Neuronal stem cell (in vitro differentiated cells): ENCODE measurements around the gene ABCA7.
"Not testable (repeated sequence)": the region's sequence is repeated elsewhere in the genome, so short reads cannot be mapped to it uniquely, and the experiment has no call there.

Source experiments
- DNase-seq: peaks from one replicate; pipeline ENCODE4 v3.0.0-alpha.2; 2013; ENCODE audit warnings: low spot score
- H2AFZ ChIP-seq: one replicate; pipeline ENCODE4 v1.6.1; 2013; ENCODE audit warnings: mild to moderate bottlenecking, low read length, inconsistent platforms
- H2AK5ac ChIP-seq: 2 replicates; pipeline ENCODE4 v1.6.1; 2013; ENCODE audit warnings: low read depth, mild to moderate bottlenecking, inconsistent platforms, low read length, moderate library complexity, mixed read lengths
- H2BK120ac ChIP-seq: 2 replicates; pipeline ENCODE4 v1.6.1; 2013; ENCODE audit warnings: low read depth, mild to moderate bottlenecking, inconsistent platforms, low read length, moderate library complexity, mixed read lengths
- H2BK12ac ChIP-seq: one replicate; pipeline ENCODE4 v1.6.1; 2013; ENCODE audit warnings: low read length, inconsistent platforms
- H2BK15ac ChIP-seq: 2 replicates; pipeline ENCODE4 v1.6.1; 2013; ENCODE audit warnings: mild to moderate bottlenecking, low read length, inconsistent platforms, mixed read lengths
- H2BK5ac ChIP-seq: one replicate; pipeline ENCODE4 v1.6.1; 2013; ENCODE audit warnings: inconsistent platforms, mild to moderate bottlenecking, low read length, moderate library complexity
- H3K14ac ChIP-seq: one replicate; pipeline ENCODE4 v1.6.1; 2013; ENCODE audit warnings: low read length, inconsistent platforms
- H3K18ac ChIP-seq: 2 replicates; pipeline ENCODE4 v1.6.1; 2013; ENCODE audit warnings: low read length, inconsistent platforms
- H3K23ac ChIP-seq: 2 replicates; pipeline ENCODE4 v1.6.1; 2013; ENCODE audit warnings: low read depth, mild to moderate bottlenecking, mixed read lengths, low read length, inconsistent platforms; ENCODE audit not compliant: poor library complexity
- H3K27ac ChIP-seq: replicated peaks from 3 replicates; pipeline ENCODE4 v1.5.1; 2013; ENCODE audit warnings: low read length, inconsistent platforms
- H3K27me3 ChIP-seq, 3 experiments: 2 replicates each; pipeline ENCODE4 v1.6.1; 2013; ENCODE audit warnings: low read length in 3 of 3, mild to moderate bottlenecking in 2 of 3, inconsistent platforms in 1 of 3, low read depth in 1 of 3, mixed read lengths in 1 of 3, moderate library complexity in 1 of 3; ENCODE audit not compliant: control insufficient read depth in 3 of 3, insufficient read depth in 3 of 3
- H3K36me3 ChIP-seq, 2 donors: replicated peaks in 1 of 2; 2 replicates each; pipeline ENCODE4 v1.6.1; 2013; ENCODE audit warnings: low read length in 2 of 2; ENCODE audit not compliant: control insufficient read depth in 2 of 2, insufficient read depth in 2 of 2
- H3K4ac ChIP-seq: 2 replicates; pipeline ENCODE4 v1.6.1; 2013; ENCODE audit warnings: inconsistent platforms, mild to moderate bottlenecking, low read length, moderate library complexity
- H3K4me1 ChIP-seq, 2 donors: 1 replicate in 1 of 2; 2 replicates in 1 of 2; pipeline ENCODE4 v1.6.1; 2013; ENCODE audit warnings: low read length in 2 of 2, low read depth in 1 of 2; ENCODE audit not compliant: control insufficient read depth in 2 of 2, insufficient read depth in 1 of 2
- H3K4me2 ChIP-seq: one replicate; pipeline ENCODE4 v1.6.1; 2013; ENCODE audit warnings: mild to moderate bottlenecking, low read length, inconsistent platforms; ENCODE audit not compliant: insufficient read depth, poor library complexity, severe bottlenecking
- H3K4me3 ChIP-seq, 2 donors: 2 replicates each; pipeline ENCODE4 v1.5.1; 2013; ENCODE audit warnings: low read length in 2 of 2, mild to moderate bottlenecking in 2 of 2, inconsistent platforms in 1 of 2, moderate library complexity in 1 of 2
- H3K79me1 ChIP-seq: one replicate; pipeline ENCODE4 v1.6.1; 2013; ENCODE audit warnings: low read depth, mild to moderate bottlenecking, inconsistent platforms, low read length, moderate library complexity
- H3K9ac ChIP-seq: one replicate; pipeline ENCODE4 v1.6.1; 2013; ENCODE audit warnings: mild to moderate bottlenecking, low read depth, low read length, inconsistent platforms; ENCODE audit not compliant: poor library complexity
- H3K9me3 ChIP-seq, 2 donors: replicated peaks in 1 of 2; 2 replicates each; pipeline versions ENCODE3 to v1.6.1; 2013; ENCODE audit warnings: low read length in 2 of 2, mild to moderate bottlenecking in 2 of 2, inconsistent platforms in 1 of 2, low read depth in 1 of 2, mixed read lengths in 1 of 2, moderate library complexity in 1 of 2; ENCODE audit not compliant: control insufficient read depth in 2 of 2, insufficient read depth in 1 of 2
- H4K8ac ChIP-seq: one replicate; pipeline ENCODE4 v1.6.1; 2013; ENCODE audit warnings: low read depth, mild to moderate bottlenecking, inconsistent platforms, low read length, moderate library complexity
- H4K91ac ChIP-seq: one replicate; pipeline ENCODE4 v1.6.1; 2013; ENCODE audit warnings: low read length, low read depth, mild to moderate bottlenecking, inconsistent platforms; ENCODE audit not compliant: poor library complexity
- WGBS, 2 donors: extraction: QIAGEN DNeasy Blood & Tissue Kit; methylation state at CpG; one replicate each; pipeline ENCODE4 v1.1.7; 2013; ENCODE audit warnings: missing lambda C conversion rate in 2 of 2, mixed read lengths in 1 of 2; ENCODE audit not compliant: insufficient read length in 2 of 2, insufficient replicate concordance in 1 of 2; ENCODE audit errors: extremely low coverage in 2 of 2; 5-methylcytosine and 5-hydroxymethylcytosine counted together

The ABCA7 gene

GRCh38 chr19:1019980-1020867 lies 19.7 kb upstream of the ABCA7 start:
- peak overlapping the region; percentile 61 for H2BK120ac ChIP-seq
- peak overlapping the region; percentile 98 for H3K9ac ChIP-seq
- H3K4me2 ChIP-seq: peak overlapping the region; percentile 75
- no peaks in the 10 kb centered on the region for H3K9me3 ChIP-seq
- peaks cover 0 to 10% of the 10 kb centered on the region in 2 donors for H3K36me3 ChIP-seq
- H2AFZ ChIP-seq: peak overlapping the region; percentile 77
- H3K23ac ChIP-seq: peak overlapping the region; percentile 94
- H4K91ac ChIP-seq: peak overlapping the region; percentile 92
- H4K8ac ChIP-seq: peak overlapping the region; percentile 50
- peaks cover 24 to 37% of the 10 kb centered on the region in 2 donors for H3K4me1 ChIP-seq
- no peak overlapping the region for H2BK12ac ChIP-seq
- H3K27me3 ChIP-seq: no peaks in the 10 kb centered on the region
- WGBS, 2 donors: no CpG with 5 or more reads among the region's 60 CpGs
- H2AK5ac ChIP-seq: peak overlapping the region; percentile 89
- peak overlapping the region; percentile 88 to 98 for H3K4me3 ChIP-seq
- no peak overlapping the region for H3K14ac ChIP-seq
- H3K4ac ChIP-seq: no peak overlapping the region
- H3K79me1 ChIP-seq: peaks cover 41% of the 10 kb centered on the region
- H2BK15ac ChIP-seq: peak overlapping the region; percentile 39
- H3K18ac ChIP-seq: peak overlapping the region; percentile 92
- peak overlapping the region; percentile 0 for H2BK5ac ChIP-seq
- H3K27ac ChIP-seq: no peak overlapping the region
- DNase-seq: no peak

DNA sequence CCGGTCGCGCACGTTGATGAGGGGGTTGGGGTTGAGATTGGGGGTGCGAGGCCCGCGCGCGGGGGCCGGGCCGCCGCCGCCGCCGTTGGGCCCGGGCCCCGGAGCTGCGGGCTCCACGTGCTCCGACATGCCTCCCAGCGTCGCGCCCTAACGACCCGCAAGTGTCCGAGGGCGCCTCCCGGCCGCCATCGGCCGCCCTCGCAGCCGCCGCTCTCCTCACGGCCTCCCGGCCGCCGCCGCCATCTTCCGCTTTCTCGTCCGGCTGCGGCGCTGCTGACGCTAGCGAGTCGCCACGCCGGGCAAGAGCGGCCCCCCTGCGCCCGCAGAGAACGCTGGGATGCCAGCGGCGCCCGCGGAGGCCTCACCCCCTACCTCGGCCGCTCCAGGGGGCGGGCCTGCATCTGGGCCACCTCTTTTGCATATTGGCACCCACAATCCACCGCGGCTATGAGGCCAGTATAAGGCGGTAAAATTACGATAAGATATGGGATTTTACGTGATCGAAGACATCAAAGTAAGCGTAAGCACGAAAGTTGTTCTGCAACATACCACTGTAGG lies 19.0 kb upstream of the ABCA7 start, which contains the start of gene TMEM259:
TMEM259 (minus strand) TSS at position 256 of the 558 bp plus-strand sequence; CDS start at position 129, 127 bp downstream.
- Histone ChIP-seq H2BK12ac (no peak within 1 kb of the TSS), H3K79me1 (peaks cover 34% of the 10 kb centered on the region), H3K23ac (peak within 1 kb of the TSS; percentile 94), H3K9ac (peak within 1 kb of the TSS; percentile 98), H3K36me3 (peaks cover 0 to 10% of the 10 kb centered on the region in 2 donors), H2BK5ac (peak within 1 kb of the TSS; percentile 0), H4K8ac (peak within 1 kb of the TSS; percentile 50), H2AFZ (peak within 1 kb of the TSS; percentile 77), H2AK5ac (peak within 1 kb of the TSS; percentile 89), H3K9me3 (no peaks in the 10 kb centered on the region), H3K27ac (peak within 1 kb of the TSS; percentile 62), H3K4me2 (peak within 1 kb of the TSS; percentile 75), H2BK15ac (peak within 1 kb of the TSS; percentile 39), H4K91ac (no peak within 1 kb of the TSS), H3K4ac (no peak within 1 kb of the TSS), H3K14ac (no peak within 1 kb of the TSS), H3K18ac (peak within 1 kb of the TSS; percentile 92), H2BK120ac (no peak within 1 kb of the TSS), H3K4me1 (peaks cover 21 to 37% of the 10 kb centered on the region in 2 donors), H3K27me3 (no peaks in the 10 kb centered on the region), H3K4me3 (peak within 1 kb of the TSS; percentile 88 to 98)
- DNase-seq: peak; percentile 98
- no CpG with 5 or more reads among the region's 68 CpGs for WGBS, 2 donors

DNA sequence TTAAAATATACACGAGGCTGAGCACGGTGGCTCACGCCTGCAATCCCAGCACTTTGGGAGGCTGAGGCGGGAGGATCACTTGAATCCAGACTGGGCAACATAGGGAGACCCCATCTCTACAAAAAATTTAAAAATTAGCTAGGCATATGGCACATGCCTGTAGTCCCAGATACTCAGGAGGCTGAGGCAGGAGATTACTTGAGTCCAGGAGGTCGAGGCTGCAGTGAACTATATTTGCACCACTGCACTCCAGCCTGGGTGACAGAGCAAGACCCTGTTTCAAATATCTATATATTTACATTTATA lies 16.1 kb upstream of the ABCA7 start:
- H3K27me3 ChIP-seq, H3K14ac ChIP-seq, H2BK120ac ChIP-seq, H3K4me2 ChIP-seq, H3K9me3 ChIP-seq, H4K91ac ChIP-seq, H2AK5ac ChIP-seq, H3K23ac ChIP-seq, H3K4me3 ChIP-seq, H2BK12ac ChIP-seq, H4K8ac ChIP-seq, H3K18ac ChIP-seq, H3K4ac ChIP-seq, H3K27ac ChIP-seq, H3K36me3 ChIP-seq, H3K9ac ChIP-seq, H2AFZ ChIP-seq, DNase-seq, H2BK5ac ChIP-seq, H2BK15ac ChIP-seq: not testable (repeated sequence)
- Histone ChIP-seq H3K4me1 (peaks cover 13 to 23% of the 10 kb centered on the region in 2 donors), H3K79me1 (peaks cover 18% of the 10 kb centered on the region)
- no CpG with 5 or more reads among the region's 5 CpGs for WGBS, 2 donors

GRCh38 chr19:1025080-1025479 lies 14.8 kb upstream of the ABCA7 start:
- H3K27ac ChIP-seq, H2BK12ac ChIP-seq, H2BK5ac ChIP-seq, H3K18ac ChIP-seq, H3K27me3 ChIP-seq, H3K36me3 ChIP-seq, H4K91ac ChIP-seq, H3K4ac ChIP-seq, H2BK15ac ChIP-seq, H2AFZ ChIP-seq, H2BK120ac ChIP-seq, H3K14ac ChIP-seq, H2AK5ac ChIP-seq, DNase-seq, H3K4me3 ChIP-seq, H4K8ac ChIP-seq, H3K9ac ChIP-seq, H3K23ac ChIP-seq, H3K9me3 ChIP-seq, H3K4me2 ChIP-seq: not testable (repeated sequence)
- H3K4me1 ChIP-seq: peaks cover 5 to 15% of the 10 kb centered on the region in 2 donors
- WGBS, 2 donors: no CpG with 5 or more reads among the region's 6 CpGs
- peaks cover 12% of the 10 kb centered on the region for H3K79me1 ChIP-seq
